ENCODE results near the gene HSPA14. TPM values are rescaled to one million over a fixed set of nuclear protein-coding genes. Genes with fewer than 3 reads are reported as not detected.

The HSPA14 gene, protein sequence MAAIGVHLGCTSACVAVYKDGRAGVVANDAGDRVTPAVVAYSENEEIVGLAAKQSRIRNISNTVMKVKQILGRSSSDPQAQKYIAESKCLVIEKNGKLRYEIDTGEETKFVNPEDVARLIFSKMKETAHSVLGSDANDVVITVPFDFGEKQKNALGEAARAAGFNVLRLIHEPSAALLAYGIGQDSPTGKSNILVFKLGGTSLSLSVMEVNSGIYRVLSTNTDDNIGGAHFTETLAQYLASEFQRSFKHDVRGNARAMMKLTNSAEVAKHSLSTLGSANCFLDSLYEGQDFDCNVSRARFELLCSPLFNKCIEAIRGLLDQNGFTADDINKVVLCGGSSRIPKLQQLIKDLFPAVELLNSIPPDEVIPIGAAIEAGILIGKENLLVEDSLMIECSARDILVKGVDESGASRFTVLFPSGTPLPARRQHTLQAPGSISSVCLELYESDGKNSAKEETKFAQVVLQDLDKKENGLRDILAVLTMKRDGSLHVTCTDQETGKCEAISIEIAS
- 10 to 100 TPM in 2 of 6 donors, 1 to 10 TPM in 4; 4.3 to 14.7 (median 9.4) TPM for total RNA-seq

- WGBS, 2 donors, result 0 to 1% methylated on average over 33 to 59 of the region's 72 CpGs
- DNase-seq (peak; percentile 99 to 100), ATAC-seq (ENCODE audit: low FRiP score in 2 of 2) (peak; percentile 99 to 100)
- Histone ChIP-seq H3K4me3 (peak within 1 kb of the TSS; percentile 86 to 97 (median 96)), H3K27me3 (no peaks in the 10 kb centered on the region), H3K4me1 (peaks cover 15 to 19% (median 18%) of the 10 kb centered on the region in 4 donors), H3K36me3 (peaks cover 0 to 30% (median 15%) of the 10 kb centered on the region in 4 donors), H3K27ac (peak within 1 kb of the TSS; percentile 94 to 97 (median 96)), H3K9me3 (no peaks in the 10 kb centered on the region)
- TF ChIP-seq EP300 (IDR thresholded peaks at IDR 0.05) (peak in 1 of 4 donors; percentile 59), POLR2A (IDR thresholded peaks at IDR 0.05) (peak in 3 of 4 donors; percentile 76 to 90 (median 84)), CTCF (IDR thresholded peaks at IDR 0.05) (peak in 4 of 6 experiments; percentile 13 to 36 (median 26)), POLR2AphosphoS5 (IDR thresholded peaks at IDR 0.05) (peak; percentile 82 to 94)
Observed at GRCh38 chr10:14837757-14838581, at the start of gene HSPA14, which contains the start of the genes CDNF and MSANTD7. TSS of gene HSPA14 (plus strand) at chr10:14838306. CDS start at chr10:14838403, 97 bp downstream. TSS of gene CDNF (minus strand) at chr10:14838037. CDS start at chr10:14837946, 91 bp downstream. TSS of gene MSANTD7 (plus strand) at chr10:14838306. CDS start at chr10:14842285, 3,979 bp downstream.

DNA sequence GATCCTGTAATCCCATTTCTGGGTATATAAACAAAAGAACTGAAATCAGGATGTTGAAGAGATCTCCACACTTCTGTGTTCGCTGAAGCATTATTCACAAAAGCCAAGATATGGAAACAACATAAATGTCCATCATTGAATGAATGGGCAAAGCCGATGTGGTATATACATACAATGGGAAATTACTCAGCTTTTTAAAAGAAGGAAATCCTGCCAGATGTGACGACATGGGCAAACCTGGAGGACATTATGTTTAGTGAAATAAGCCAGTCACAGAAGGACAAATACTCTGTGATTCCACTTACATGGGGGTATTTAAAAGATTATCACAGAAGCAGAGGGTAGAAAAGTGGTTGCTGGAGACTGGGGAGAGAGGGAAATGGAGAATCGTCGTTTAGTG, 39.5 kb upstream of the HSPA14 start:
- H3K9me3 ChIP-seq, result no peaks in the 10 kb centered on the region
- H3K27ac ChIP-seq, result no peak overlapping the region
- no peak for TF ChIP-seq EP300 (IDR thresholded peaks at IDR 0.05)
- TF ChIP-seq POLR2AphosphoS5 (IDR thresholded peaks at IDR 0.05), result no peak
- TF ChIP-seq CTCF (IDR thresholded peaks at IDR 0.05), result no peak
- TF ChIP-seq POLR2A (IDR thresholded peaks at IDR 0.05), result no peak
- WGBS, 2 donors, result 31 to 39% methylated on average over 5 of the region's 5 CpGs
- DNase-seq (no peak), ATAC-seq (ENCODE audit: low FRiP score in 2 of 2) (no peak)
- H3K36me3 ChIP-seq, result no peaks in the 10 kb centered on the region
- H3K4me3 ChIP-seq, result no peak overlapping the region
- no peaks in the 10 kb centered on the region for H3K4me1 ChIP-seq
- no peaks in the 10 kb centered on the region for H3K27me3 ChIP-seq

DNA sequence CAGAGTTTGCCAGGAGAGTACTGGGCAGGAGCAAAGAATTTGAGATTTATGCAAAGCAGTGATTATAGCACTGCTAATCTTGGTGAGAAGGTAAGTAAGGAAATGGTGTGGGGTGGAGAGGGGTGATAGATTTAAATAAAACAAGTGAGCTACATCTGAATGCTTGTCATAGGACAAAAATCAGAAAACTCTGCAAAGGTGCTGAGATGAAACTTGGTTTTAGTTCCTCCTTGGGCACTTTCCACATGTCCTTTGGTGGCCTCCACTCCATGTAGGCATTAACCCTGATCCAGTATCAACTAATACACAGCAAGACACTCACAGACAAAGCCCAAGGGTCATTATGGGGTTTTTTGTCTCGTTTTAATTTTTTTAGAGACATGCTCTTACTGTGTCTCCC, 37.7 kb upstream of the HSPA14 start:
- TF ChIP-seq POLR2AphosphoS5 (IDR thresholded peaks at IDR 0.05), result no peak
- no peak for TF ChIP-seq CTCF (IDR thresholded peaks at IDR 0.05)
- TF ChIP-seq EP300 (IDR thresholded peaks at IDR 0.05), result no peak
- TF ChIP-seq POLR2A (IDR thresholded peaks at IDR 0.05), result no peak
- 40 to 67% methylated on average over 1 of the region's 1 CpG for WGBS, 2 donors

DNA sequence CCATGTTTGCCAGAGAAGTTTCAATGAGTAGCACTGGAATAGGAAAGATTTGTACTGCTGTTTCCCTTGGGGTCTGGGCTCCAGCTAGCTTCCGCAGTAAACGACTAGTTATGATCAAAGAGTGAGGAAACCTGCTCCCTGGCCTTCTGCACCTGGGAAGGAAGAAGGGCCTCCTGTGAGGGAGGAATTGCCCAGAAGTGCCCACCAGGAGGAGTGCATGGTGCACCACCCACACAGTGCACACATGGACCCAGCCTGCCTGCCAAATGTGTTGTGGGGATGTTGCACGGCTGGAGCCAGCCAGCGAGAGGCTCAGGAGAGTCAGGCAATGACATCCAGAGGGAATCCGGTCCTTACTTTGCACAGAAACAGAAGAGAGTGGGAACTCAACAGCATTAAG, 36.4 kb upstream of the HSPA14 start:
- 73 to 77% methylated on average over 5 of the region's 5 CpGs for WGBS, 2 donors
- no peak overlapping the region for H3K4me3 ChIP-seq
- DNase-seq (no peak), ATAC-seq (ENCODE audit: low FRiP score in 2 of 2) (peak in 1 of 2 donors; percentile 56)
- H3K27ac ChIP-seq, result no peak overlapping the region
- H3K9me3 ChIP-seq, result no peaks in the 10 kb centered on the region
- no peaks in the 10 kb centered on the region for H3K4me1 ChIP-seq
- no peaks in the 10 kb centered on the region for H3K36me3 ChIP-seq
- H3K27me3 ChIP-seq, result no peaks in the 10 kb centered on the region
- TF ChIP-seq POLR2AphosphoS5 (IDR thresholded peaks at IDR 0.05) (no peak), POLR2A (IDR thresholded peaks at IDR 0.05) (no peak), CTCF (IDR thresholded peaks at IDR 0.05) (no peak), EP300 (IDR thresholded peaks at IDR 0.05) (no peak)

More for the DNA sequence above, 37.7 kb upstream of the HSPA14 start:
- Histone ChIP-seq H3K36me3 (no peaks in the 10 kb centered on the region), H3K9me3 (no peaks in the 10 kb centered on the region), H3K27me3 (no peaks in the 10 kb centered on the region), H3K27ac (no peak overlapping the region), H3K4me3 (no peak overlapping the region), H3K4me1 (no peaks in the 10 kb centered on the region)
- no peak for ATAC-seq (ENCODE audit: low FRiP score in 2 of 2)
- DNase-seq, result no peak

All from upper lobe of left lung (tissue), 6 donors.